ENCODE data around the gene LTA. TPM values are rescaled to one million over a fixed set of nuclear protein-coding genes. Genes with fewer than 3 reads are reported as not detected.

LTA gene
- total RNA-seq, 1 donor from 2014 or later = not detected

GRCh38 chr6:31592396-31592771 lies 20.3 kb downstream of the LTA start:
- no peak for DNase-seq (ENCODE audit: low read depth)
- no peak overlapping the region for H3K4me3 ChIP-seq (ENCODE audit: low read depth, low read length)
- TF ChIP-seq, protein P1, sequence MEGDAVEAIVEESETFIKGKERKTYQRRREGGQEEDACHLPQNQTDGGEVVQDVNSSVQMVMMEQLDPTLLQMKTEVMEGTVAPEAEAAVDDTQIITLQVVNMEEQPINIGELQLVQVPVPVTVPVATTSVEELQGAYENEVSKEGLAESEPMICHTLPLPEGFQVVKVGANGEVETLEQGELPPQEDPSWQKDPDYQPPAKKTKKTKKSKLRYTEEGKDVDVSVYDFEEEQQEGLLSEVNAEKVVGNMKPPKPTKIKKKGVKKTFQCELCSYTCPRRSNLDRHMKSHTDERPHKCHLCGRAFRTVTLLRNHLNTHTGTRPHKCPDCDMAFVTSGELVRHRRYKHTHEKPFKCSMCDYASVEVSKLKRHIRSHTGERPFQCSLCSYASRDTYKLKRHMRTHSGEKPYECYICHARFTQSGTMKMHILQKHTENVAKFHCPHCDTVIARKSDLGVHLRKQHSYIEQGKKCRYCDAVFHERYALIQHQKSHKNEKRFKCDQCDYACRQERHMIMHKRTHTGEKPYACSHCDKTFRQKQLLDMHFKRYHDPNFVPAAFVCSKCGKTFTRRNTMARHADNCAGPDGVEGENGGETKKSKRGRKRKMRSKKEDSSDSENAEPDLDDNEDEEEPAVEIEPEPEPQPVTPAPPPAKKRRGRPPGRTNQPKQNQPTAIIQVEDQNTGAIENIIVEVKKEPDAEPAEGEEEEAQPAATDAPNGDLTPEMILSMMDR (conservative IDR thresholded peaks at IDR 0.05; ENCODE audit: low read depth, low read length) = no peak

DNA sequence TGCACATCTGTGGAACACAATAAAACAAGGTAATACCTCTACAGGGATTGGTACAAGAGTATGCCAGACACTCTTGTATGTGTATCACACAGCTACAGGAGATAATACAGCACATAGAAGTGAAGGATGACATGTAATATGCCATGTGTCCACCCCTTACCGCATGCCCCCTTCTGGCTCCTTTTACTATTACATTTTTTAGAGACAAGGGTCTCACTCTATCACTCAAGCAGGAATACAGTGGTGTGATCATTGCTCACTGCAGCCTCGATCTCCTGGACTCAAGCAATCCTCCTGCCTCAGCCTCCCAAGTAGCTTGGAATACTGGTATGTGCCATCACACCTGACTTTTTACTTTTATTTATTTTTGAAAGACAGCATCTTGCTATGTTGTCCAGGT lies 24.9 kb downstream of the LTA start:
- TF ChIP-seq, protein P1 (conservative IDR thresholded peaks at IDR 0.05; ENCODE audit: low read depth, low read length) = peak; percentile 40
- H3K4me3 ChIP-seq (ENCODE audit: low read depth, low read length) = no peak overlapping the region
- DNase-seq (ENCODE audit: low read depth) = no peak

GRCh38 chr6:31607317-31607716 lies 35.2 kb downstream of the LTA start:
- no peak overlapping the region for H3K4me3 ChIP-seq (ENCODE audit: low read depth, low read length)
- TF ChIP-seq, protein P1 (conservative IDR thresholded peaks at IDR 0.05; ENCODE audit: low read depth, low read length) = no peak
- DNase-seq (ENCODE audit: low read depth) = no peak

DNA sequence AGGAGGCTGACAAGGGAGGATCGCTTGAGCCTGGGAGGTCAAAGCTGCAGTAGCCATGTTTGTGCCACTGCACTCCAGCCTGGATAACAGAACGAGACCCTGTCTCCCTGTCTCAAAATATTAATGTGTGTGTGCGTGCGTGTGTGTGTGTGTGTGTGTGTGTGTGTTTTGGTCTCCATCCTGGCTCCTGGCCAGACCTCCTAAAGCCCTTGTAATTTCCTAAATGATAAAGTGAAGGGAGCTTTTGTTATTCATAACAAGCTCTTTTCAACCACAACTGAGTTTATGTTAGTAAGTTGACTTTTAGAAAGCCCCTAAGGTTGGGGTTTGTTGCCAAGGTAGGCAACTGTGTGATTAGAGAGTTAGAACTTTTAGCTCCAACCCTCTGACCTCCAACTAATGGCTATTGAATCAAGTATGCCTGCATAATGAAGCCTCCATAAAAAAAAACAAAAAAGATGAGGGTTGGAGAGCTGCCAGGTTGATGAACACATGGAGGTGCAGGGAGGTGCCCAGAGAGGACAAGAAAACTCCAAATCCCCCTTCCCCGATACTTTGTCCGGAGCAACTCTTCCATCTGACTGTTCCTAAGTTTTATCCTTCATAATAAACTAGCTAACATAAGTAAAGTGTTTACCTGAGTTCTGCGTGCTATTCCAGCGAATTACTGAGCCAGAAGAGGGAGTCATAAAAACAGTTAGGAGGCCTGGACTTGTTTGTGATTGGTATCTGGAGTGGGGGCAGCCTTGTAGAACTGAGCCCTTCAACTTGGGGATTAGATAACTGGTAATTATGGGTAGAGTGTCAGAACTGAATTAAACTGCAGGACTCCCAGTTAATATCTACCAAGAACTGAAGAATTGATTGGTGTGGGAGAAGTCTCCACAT lies 37.7 kb downstream of the LTA start:
- H3K4me3 ChIP-seq (ENCODE audit: low read depth, low read length) = no peak overlapping the region
- TF ChIP-seq, protein P1 (conservative IDR thresholded peaks at IDR 0.05; ENCODE audit: low read depth, low read length) = no peak
- DNase-seq (ENCODE audit: low read depth) = no peak

- DNase-seq (ENCODE audit: low read depth) = no peak
- no peak overlapping the region for H3K4me3 ChIP-seq (ENCODE audit: low read depth, low read length)
- TF ChIP-seq, protein P1 (conservative IDR thresholded peaks at IDR 0.05; ENCODE audit: low read depth, low read length) = no peak
Observed at GRCh38 chr6:31610968-31611367, 38.9 kb downstream of the LTA start.

DNA sequence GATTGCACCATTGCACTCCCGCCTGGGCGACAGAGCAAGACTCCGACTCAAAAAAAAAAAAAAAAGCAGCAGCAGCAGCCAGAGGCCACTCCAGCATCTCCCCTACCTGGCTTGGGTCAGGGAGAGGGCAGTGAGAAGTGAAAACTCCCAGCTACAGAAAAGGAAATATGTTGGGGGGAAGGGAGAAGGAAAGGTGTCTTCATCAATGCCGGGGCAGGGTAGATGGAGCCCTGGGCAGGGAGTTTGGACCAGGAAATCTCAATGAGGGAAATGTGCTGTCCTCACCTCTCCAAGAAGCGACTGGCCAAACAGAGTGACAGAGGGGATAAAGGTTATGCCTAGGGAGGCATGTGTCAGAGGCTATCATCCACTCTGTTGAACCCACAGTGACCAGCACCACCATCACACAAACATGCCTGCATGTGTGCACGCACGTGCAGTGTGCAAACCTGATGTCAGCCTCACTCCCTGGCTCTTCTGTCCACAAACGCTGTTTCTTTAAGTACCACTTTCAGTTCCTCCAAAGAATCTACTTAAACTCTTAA lies 42.1 kb downstream of the LTA start:
- DNase-seq (ENCODE audit: low read depth) = no peak
- no peak overlapping the region for H3K4me3 ChIP-seq (ENCODE audit: low read depth, low read length)
- TF ChIP-seq, protein P1 (conservative IDR thresholded peaks at IDR 0.05; ENCODE audit: low read depth, low read length) = no peak

Measured in epithelial cell of proximal tubule (primary cell).